ENCODE measurements around the gene ASTE1.

GRCh38 chr3:131004603-131005002 is 22.0 kb downstream of the ASTE1 start:
- TF ChIP-seq EP300 (conservative IDR thresholded peaks at IDR 0.05; ENCODE audit: poor library complexity, severe bottlenecking) = no peak
- TF ChIP-seq RAD21 (conservative IDR thresholded peaks at IDR 0.05) = no peak
- TF ChIP-seq REST (IDR thresholded peaks at IDR 0.05; ENCODE audit: borderline replicate concordance) = no peak

Data from neural cell (in vitro differentiated cells).